GM13976 (cell line): ENCODE measurements around the gene ZNRF1.

Experiments used
- DNase-seq: peaks from one replicate; pipeline ENCODE4 v3.0.0; 2012; ENCODE audit warnings: low spot score
- in situ Hi-C: fragments of 300-500 bp; cut with MboI; formaldehyde crosslinking; loops from one replicate; pipeline ENCODE4 v1.12.0; 2022; ENCODE audit warnings: low sequenced_read_pairs, mixed read lengths, inconsistent platforms; ENCODE audit not compliant: unreplicated experiment
- TF ChIP-seq, protein P1 (sequence below): IDR thresholded peaks from 2 replicates; pipeline ENCODE4 v1.5.1; 2012; ENCODE audit warnings: borderline replicate concordance, mild to moderate bottlenecking; ENCODE audit not compliant: insufficient read depth; ENCODE audit errors: extremely low read depth, missing control alignments, control extremely low read depth

The ZNRF1 gene

DNA sequence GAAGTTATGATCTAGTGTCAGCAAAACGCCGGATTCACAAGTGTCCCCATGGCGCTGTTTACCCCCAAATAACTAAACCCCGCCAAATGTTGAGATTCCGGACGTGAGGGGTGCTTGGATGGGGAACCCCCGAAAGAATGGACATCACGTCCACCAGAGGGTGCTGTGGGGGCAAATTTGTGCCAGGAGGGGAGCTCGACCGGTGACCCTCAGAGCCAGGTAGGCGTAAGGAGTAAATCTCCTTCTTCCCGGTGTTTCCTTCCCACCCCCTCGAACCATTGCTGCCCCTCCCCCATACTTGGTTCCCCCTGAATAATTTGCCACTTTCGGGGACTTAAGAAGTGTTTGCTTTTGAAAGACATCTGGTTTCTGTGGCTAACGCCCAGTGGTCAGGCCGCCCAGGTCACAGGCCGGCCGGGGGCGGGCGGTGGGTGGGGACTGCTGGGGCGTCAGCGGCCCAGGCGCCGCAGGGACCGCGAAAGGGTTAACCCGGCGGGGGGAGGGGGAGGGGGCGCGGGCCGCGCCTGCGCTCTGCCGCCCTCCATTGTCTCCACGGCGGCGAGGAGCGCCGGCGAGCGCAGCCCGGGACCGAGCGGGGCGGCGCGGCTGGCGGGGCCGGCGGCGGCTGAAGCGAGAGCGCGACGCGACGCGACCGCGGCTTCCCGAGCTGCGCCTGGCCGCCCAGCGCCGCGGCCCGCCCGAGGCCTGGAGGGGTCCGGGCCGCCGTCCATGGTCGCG, at the start of gene ZNRF1:
ZNRF1 (plus strand) TSS at position 544 of the 738 bp plus-strand sequence. CDS start 648 bp downstream, outside the sequence.
- peak; percentile 95 for DNase-seq
- in situ Hi-C loops = loop anchor here (10.0 kb wide), 1 partner anchor 106 kb away; no protein-coding TSS in a partner anchor
- TF ChIP-seq, protein P1, sequence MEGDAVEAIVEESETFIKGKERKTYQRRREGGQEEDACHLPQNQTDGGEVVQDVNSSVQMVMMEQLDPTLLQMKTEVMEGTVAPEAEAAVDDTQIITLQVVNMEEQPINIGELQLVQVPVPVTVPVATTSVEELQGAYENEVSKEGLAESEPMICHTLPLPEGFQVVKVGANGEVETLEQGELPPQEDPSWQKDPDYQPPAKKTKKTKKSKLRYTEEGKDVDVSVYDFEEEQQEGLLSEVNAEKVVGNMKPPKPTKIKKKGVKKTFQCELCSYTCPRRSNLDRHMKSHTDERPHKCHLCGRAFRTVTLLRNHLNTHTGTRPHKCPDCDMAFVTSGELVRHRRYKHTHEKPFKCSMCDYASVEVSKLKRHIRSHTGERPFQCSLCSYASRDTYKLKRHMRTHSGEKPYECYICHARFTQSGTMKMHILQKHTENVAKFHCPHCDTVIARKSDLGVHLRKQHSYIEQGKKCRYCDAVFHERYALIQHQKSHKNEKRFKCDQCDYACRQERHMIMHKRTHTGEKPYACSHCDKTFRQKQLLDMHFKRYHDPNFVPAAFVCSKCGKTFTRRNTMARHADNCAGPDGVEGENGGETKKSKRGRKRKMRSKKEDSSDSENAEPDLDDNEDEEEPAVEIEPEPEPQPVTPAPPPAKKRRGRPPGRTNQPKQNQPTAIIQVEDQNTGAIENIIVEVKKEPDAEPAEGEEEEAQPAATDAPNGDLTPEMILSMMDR = peak; percentile 32

DNA sequence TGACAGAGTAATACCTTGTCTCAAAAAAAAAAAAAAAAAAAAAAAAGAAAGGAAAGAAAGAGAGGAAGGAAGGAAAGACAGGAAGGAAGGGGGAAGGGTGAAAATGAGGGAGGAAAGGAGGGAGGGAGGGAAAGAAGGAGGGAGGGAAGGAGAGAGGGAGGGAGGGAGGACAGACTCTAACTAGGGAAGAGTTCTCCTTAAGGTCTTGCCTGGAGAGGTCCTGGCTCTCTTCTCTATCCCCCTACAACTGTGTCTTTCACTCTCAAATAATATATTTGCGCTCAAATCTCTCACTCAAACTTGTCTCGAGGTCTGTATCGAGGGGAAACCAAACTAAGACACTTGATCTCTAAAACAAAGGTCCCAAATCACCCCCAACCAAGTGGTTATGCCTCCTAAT, 49.5 kb upstream of the ZNRF1 start:
- no peak for DNase-seq
- in situ Hi-C loops = no loop called here

DNA sequence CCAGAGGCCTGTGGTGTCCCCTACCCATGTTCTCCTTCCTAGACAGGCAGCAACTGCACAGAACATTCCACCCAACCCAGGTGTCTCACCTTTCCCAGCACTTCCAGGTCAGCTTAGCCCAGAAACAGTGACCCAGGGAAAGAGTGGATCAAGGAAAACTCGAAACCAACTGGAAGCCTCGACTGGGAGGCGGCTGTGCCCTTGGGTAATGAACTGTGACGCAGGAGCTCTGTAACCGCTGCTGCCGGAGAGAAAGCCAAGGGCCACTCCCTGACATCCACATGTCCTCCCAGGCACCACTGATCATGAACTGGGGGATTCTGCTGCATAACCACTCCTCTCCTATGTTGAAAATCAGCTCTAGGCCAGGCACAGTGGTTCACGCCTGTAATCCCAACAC, 48.3 kb upstream of the ZNRF1 start:
- in situ Hi-C loops = no loop called here
- TF ChIP-seq, protein P1 = no peak
- no peak for DNase-seq

More for the DNA sequence above, 49.5 kb upstream of the ZNRF1 start:
- TF ChIP-seq, protein P1 = no peak

DNA sequence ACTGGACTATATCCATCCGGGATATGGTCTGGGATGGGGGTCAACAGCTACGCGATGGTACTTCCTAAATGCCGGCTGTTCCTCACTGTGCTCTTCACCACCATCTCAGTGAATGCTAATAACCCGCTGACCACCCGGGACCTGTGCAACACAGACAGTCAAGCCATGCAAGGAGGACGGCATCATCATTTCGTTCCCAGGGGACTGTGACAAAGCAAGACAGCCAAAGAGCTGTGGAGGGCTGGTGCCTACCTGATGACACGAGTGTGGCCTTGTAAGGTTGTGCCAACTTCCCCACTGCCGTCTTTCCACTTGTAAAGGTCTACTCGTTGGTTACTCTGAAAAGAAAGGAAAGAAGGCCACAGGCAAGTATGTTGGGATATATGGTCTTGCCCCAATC, 47.6 kb upstream of the ZNRF1 start:
- in situ Hi-C loops = no loop called here
- DNase-seq = no peak
- TF ChIP-seq, protein P1 = no peak

DNA sequence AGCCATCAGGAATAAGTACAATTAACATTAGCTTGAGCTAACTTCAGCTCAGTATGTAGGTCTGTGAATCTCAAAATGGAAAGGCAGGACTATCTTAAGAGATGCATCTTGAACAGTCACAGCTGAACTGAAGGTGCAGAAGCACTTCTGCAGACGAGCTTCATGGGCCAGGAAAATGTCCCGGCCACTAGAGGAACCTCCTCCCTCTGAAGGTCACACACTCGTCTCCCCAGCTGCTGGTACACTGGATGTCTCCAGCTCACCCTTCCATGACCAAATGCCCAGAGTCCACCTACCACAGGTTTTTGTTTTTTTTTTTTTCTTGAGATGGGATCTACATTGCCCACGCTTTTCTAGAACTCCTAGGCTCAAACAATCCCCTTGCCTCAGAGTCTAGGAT, 47.1 kb upstream of the ZNRF1 start:
- TF ChIP-seq, protein P1 = no peak
- in situ Hi-C loops = no loop called here
- no peak for DNase-seq

DNA sequence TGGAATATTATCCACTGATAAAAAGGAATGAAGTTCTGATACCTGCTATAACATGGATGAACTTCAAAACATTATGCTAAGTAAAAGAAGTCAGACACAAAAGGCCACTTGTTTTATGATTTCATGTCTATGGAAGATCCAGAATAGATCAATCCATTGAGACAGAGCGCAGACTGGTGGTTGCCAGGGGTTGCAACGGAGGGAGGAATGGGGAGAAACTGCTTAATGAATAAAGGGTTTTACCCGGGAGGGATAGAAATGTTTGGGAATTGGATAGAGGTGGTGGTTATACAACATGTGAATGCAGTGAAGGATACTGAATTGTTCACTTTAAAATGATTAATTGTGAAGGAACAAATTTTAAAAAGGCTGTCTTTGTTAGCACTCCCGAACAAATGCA, 44.1 kb upstream of the ZNRF1 start:
- in situ Hi-C loops = no loop called here
- TF ChIP-seq, protein P1 = no peak

More for the DNA sequence above, 44.1 kb upstream of the ZNRF1 start:
- DNase-seq = no peak
